Colonic mucosa (tissue), 4 donors: ENCODE results near the gene NCOA1. TPM values are rescaled to one million over a fixed set of nuclear protein-coding genes. Genes with fewer than 3 reads are reported as not detected.
"Not testable (repeated sequence)": the region's sequence is repeated elsewhere in the genome, so short reads cannot be mapped to it uniquely, and the experiment has no call there.

Experiments
- DNase-seq: peaks from one replicate; pipeline ENCODE4 v3.0.0-alpha.2; 2020
- H3K27ac ChIP-seq: fragments of 200-600 bp; one replicate; pipeline ENCODE4 v1.8.0; 2021
- H3K27me3 ChIP-seq: fragments of 200-600 bp; one replicate; pipeline ENCODE4 v1.8.0; 2021
- H3K36me3 ChIP-seq: fragments of 200-600 bp; one replicate; pipeline ENCODE4 v1.8.0; 2021
- H3K4me1 ChIP-seq: fragments of 200-600 bp; one replicate; pipeline ENCODE4 v1.8.0; 2021; ENCODE audit warnings: mild to moderate bottlenecking
- H3K4me3 ChIP-seq: fragments of 200-600 bp; one replicate; pipeline ENCODE4 v1.8.0; 2021
- H3K9ac ChIP-seq, 2 donors: one replicate each; pipeline ENCODE4 v1.7.0; 2013; ENCODE audit warnings: control low read depth in 2 of 2, low read depth in 2 of 2, low read length in 2 of 2
- H3K9me3 ChIP-seq: fragments of 200-600 bp; one replicate; pipeline ENCODE4 v1.8.0; 2021
- CTCF ChIP-seq: fragments of 200-600 bp; IDR thresholded peaks from one replicate; pipeline ENCODE4 v1.8.0; 2022; ENCODE audit warnings: antibody characterized with exemption, mild to moderate bottlenecking
- intact Hi-C: fragments of 100-400 bp; cut with DNase I; formaldehyde crosslinking; loops from one replicate; pipeline ENCODE4 v1.14.1; 2022
- total RNA-seq, 2 donors: library from RNA; stranded (reverse); fragmentation: NEBNext Ultra II Directional in 1 of 2; extraction: Animal tissue kit (Norgen Biotek cat#: 25700) in 1 of 2; gene quantifications; one replicate each; pipeline ENCODE4 v1.2.1, GENCODE V29; 2021
- donor health status: healthy.
- donor health status: DM: no; HTN: no; CAD: no.
- donor health status: DM: no; HTN: no; CAD: no.

NCOA1 gene
- total RNA-seq, 2 donors from 2014 or later = 24.8 to 35.2 TPM

GRCh38 chr2:24659862-24660261 is 168.8 kb downstream of the NCOA1 start:
- Histone ChIP-seq H3K27me3 (no peaks in the 10 kb centered on the region), H3K9me3 (no peaks in the 10 kb centered on the region), H3K4me3 (no peak overlapping the region), H3K4me1 (no peaks in the 10 kb centered on the region), H3K27ac (no peak overlapping the region), H3K36me3 (no peaks in the 10 kb centered on the region), H3K9ac (no peak overlapping the region)
- intact Hi-C loops = no loop called here
- TF ChIP-seq CTCF = no peak
- no peak for DNase-seq

- no peaks in the 10 kb centered on the region for H3K9me3 ChIP-seq
- H3K27ac ChIP-seq = no peak overlapping the region
- intact Hi-C loops = no loop called here
- no peak for DNase-seq
- H3K4me1 ChIP-seq = no peaks in the 10 kb centered on the region
- no peak for TF ChIP-seq CTCF
- no peak overlapping the region for H3K4me3 ChIP-seq
- H3K36me3 ChIP-seq = no peaks in the 10 kb centered on the region
- no peaks in the 10 kb centered on the region for H3K27me3 ChIP-seq
- H3K9ac ChIP-seq = no peak overlapping the region
Measured at GRCh38 chr2:24667542-24667941, 176.5 kb downstream of the NCOA1 start.

- no peak overlapping the region for H3K9ac ChIP-seq
Measured at GRCh38 chr2:24671230-24671629, 180.2 kb downstream of the NCOA1 start.

GRCh38 chr2:24672589-24672988 is 181.5 kb downstream of the NCOA1 start:
- intact Hi-C loops = no loop called here
- no peaks in the 10 kb centered on the region for H3K9me3 ChIP-seq
- H3K4me1 ChIP-seq = no peaks in the 10 kb centered on the region
- no peaks in the 10 kb centered on the region for H3K27me3 ChIP-seq
- H3K9ac ChIP-seq = no peak overlapping the region
- H3K4me3 ChIP-seq = no peak overlapping the region
- no peak for TF ChIP-seq CTCF
- H3K36me3 ChIP-seq = no peaks in the 10 kb centered on the region
- H3K27ac ChIP-seq = no peak overlapping the region
- no peak for DNase-seq

More at GRCh38 chr2:24671230-24671629, 180.2 kb downstream of the NCOA1 start:
- no peak for DNase-seq
- no peak overlapping the region for H3K4me3 ChIP-seq
- intact Hi-C loops = no loop called here
- no peak overlapping the region for H3K27ac ChIP-seq
- H3K4me1 ChIP-seq = no peaks in the 10 kb centered on the region
- H3K36me3 ChIP-seq = no peaks in the 10 kb centered on the region
- TF ChIP-seq CTCF = no peak
- no peaks in the 10 kb centered on the region for H3K27me3 ChIP-seq
- no peaks in the 10 kb centered on the region for H3K9me3 ChIP-seq

GRCh38 chr2:24675338-24675737 is 184.3 kb downstream of the NCOA1 start:
- no peak for TF ChIP-seq CTCF
- intact Hi-C loops = no loop called here
- no peak for DNase-seq
- Histone ChIP-seq H3K27ac (no peak overlapping the region), H3K4me1 (no peaks in the 10 kb centered on the region), H3K9me3 (no peaks in the 10 kb centered on the region), H3K27me3 (no peaks in the 10 kb centered on the region), H3K9ac (no peak overlapping the region), H3K4me3 (no peak overlapping the region), H3K36me3 (no peaks in the 10 kb centered on the region)

GRCh38 chr2:24676493-24676892 is 185.4 kb downstream of the NCOA1 start:
- Histone ChIP-seq H3K27me3 (no peaks in the 10 kb centered on the region), H3K4me3 (no peak overlapping the region), H3K27ac (no peak overlapping the region), H3K36me3 (no peaks in the 10 kb centered on the region), H3K9ac (no peak overlapping the region), H3K9me3 (no peaks in the 10 kb centered on the region), H3K4me1 (no peaks in the 10 kb centered on the region)
- DNase-seq = no peak
- intact Hi-C loops = no loop called here
- no peak for TF ChIP-seq CTCF

- H3K4me3 ChIP-seq, H3K27me3 ChIP-seq, DNase-seq, H3K9ac ChIP-seq, H3K36me3 ChIP-seq, intact Hi-C loops, H3K4me1 ChIP-seq, H3K27ac ChIP-seq, H3K9me3 ChIP-seq: not testable (repeated sequence)
Measured at GRCh38 chr2:24678066-24678465, 187.0 kb downstream of the NCOA1 start.
